Limb (tissue), 2 donors: ENCODE results near the gene TRIM33.

Source experiments
- DNase-seq, 2 donors: peaks; one replicate each; pipeline ENCODE4 v3.0.0-alpha.2; 2016; ENCODE audit errors: extremely low spot score in 2 of 2

Gene TRIM33

DNA sequence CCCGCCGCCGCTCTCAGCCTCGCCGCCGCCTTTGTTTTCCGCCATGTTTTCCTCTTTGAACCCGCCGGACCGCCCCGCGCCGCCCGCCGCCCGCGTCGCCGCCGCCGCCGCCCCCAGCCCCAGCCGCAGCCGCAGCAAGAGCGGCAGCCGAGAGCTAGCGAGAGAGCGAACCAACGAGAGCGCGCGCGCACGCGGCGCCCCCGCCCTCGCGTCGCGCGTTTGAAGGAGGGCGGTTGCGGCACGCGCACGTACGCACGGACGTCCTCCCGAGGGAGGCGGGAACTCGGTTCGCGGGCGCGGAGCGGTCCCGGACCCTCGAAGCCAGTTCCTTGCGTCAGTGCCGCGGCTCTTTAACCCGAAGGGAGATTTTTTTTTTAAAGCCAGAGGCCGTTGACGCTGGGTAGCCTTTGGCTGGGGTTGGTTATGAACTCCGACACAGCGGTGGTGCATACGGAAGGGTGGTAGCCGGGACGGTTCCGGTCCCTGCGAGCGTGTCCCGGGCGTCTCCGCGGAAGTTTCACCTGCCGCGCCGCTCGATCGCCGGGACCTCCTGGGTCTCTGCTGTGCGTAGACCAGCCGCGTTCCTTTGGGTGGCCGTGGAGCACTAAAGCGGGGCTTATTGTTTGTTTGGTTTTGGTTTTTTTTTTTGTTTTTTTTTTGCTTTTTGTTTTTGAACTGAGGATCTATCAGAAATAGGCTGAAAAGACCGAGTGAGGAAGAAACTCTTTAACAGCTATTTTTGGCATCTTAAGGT, at the start of gene TRIM33:
Gene TRIM33 (minus strand): TSS at position 172 of the 754 bp plus-strand sequence. CDS start 127 bp downstream, at position 45.
- DNase-seq, result peak; percentile 92 to 96

DNA sequence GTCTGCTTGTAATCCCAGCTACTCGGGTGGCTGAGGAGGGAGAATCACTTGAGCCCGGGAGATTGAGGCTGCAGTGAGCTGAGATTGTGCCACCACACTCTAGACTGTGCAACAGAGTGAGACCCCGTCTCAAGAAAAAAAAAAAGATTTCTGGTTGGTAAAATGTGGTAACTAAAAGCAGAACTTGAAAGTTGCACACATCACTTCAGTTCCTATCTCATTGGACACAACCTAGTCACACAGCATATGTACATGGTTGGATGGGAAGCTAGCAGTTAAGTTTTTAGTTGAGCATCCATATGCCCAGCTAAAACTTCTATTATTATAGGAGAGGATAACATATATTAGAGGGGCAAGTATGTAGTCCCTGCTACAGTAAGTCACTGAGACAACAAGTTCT, 48.4 kb upstream of the TRIM33 start:
- DNase-seq, result no peak

DNA sequence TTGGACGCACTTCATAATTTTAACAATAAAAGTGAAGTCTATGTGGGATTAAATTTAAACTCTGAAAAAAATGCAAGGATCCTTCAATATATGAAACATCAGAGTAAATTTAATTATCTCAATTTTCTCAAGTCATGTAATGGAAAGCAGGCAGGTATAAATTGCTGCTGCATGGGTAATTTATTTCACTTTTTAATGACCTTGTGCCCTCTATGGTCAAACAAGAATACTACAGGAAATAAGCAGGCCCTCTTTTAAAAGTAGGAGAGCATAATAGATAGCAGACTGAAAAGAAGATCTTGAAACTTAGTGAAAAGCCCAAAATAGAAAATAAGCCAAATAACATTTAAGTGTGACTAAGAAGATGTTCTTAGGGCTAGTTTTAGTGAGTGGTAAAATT, 47.5 kb upstream of the TRIM33 start:
- DNase-seq, result no peak

DNA sequence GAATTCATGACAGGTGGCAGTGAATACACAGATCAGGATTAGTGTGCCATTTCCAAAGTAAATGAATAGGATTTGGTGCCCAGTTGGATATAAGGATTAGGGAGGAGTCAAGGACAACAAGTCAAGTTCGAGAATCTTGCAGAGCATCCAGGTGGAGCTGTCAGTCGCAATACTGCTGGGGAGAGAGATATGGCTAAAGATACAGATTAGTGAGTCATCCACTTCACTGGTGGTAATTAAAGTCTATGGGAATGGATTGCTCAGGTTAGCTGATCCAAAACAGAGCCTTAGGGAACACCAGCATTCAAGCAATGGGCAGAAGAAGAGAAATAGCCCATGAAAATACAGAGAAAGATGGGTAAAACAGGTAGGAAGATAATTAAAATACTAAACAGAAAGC, 43.6 kb upstream of the TRIM33 start:
- DNase-seq, result no peak

DNA sequence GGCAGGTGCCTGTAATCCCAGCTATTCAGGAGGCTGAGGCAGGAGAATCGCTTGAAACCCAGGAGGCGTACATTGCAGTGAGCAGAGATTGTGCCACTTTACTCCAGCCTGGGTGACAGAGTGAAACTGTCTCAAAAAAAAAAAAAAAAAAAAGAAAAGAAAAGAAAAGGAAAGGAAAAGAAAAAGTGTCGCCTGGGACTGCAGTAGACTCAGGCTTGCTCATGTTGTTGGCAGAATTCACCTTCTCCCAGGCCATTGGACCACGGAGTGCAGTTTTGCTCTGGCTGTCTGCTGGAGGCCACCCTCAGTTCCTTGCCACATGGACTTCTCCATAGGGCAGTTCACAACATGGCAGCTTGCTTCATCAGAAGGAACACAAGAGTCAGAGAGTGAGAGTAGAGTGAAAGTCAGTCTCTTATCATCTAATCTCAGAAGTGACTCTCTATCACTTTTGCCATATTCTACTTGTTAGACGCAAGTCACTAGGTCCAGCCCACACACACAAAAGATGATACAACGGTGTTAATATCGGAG, 41.2 kb upstream of the TRIM33 start:
- DNase-seq, result no peak

DNA sequence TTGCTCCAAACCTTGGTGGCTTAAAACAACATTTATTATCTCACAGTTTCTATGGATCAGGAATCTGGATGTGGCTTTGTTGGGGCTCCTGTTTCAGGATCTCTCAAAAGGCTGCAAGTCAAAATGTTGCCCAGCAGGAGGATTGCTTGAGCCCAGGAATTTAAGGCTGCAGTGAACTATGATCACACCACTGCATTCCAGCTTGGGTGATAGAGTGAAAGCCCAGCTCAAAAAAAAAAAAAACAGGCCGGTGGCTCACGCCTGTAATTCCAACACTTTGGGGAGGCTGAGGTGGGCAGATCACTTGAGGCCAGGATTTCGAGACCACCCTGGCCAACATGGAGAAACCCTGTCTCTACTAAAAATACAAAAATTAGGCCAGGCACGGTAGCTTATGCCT, 40.4 kb upstream of the TRIM33 start:
- no peak for DNase-seq

DNA sequence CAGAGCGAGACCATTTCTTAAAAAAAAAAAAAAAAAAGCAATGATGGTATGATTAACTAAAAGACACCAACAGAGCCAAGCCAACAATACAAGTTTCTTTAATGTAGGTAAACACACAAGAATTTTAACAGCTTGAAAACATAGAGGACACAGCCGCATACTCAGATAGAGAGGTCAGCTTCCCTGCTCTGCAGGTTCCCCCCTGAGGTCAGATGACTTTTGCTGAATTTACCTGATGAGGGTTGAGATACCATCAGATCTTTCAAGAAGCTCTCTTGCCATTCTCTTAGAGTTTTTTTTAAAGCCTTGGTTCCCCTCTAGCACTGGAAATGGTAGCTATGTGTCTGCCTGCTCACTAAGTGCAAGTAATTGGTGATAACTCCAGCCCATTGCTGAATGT, 39.3 kb upstream of the TRIM33 start:
- no peak for DNase-seq

DNA sequence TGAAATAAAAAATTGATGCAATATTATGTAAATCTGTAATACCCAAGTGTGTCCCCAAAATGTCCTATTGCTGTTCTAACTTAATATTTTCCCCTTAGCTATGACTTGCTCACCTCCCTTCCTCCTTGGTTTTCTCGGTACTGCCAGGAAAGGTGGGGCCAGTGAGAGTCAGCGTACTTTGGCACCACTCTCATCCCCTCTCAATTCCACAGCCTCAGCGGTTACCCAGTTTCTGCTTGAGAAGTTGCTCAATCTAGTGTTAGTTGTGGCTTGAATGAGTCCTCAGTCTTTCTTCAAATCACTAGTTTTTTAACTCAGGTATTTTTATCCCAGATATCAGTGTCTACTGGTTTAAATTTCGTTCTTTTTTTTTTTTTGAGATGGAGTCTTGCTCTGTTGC, 38.1 kb upstream of the TRIM33 start:
- DNase-seq, result no peak

DNA sequence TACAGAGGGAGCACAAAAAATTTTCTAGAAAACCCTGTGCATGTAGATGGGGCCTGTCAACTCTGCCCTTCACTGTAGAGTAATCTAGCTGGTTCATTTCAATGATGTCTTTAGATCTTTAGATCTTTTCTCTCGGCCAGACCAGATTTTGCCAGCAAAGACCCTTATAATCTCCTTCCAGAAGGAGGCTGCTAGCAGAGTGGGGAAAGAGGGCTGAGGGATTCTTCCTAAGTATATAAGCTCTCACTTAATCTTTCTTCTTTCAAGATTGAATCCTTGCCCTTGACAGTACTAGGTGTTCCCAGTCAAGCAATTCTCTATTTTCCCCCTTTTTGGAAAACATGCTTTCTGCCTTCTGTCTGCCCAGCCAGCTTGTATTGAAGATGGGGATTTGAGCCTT, 36.1 kb upstream of the TRIM33 start:
- no peak for DNase-seq

DNA sequence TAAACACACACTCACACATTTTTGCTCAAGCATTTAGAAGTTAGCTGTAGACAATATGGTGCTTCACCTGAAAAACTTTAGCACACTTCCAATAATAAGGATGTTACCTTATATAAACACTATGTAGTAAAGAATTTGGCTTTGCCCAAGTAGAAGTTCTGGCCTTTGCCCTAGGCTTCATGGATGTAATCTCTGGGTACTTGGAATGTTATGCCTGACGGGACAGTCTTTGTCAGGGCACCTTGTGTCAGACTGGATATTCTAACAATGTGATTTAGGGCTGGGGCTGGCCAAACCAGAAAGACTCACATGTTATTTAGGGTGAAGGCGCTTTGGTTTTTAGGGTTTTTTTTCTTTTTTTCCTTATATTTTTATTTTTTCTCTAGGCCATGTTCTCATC, 34.8 kb upstream of the TRIM33 start:
- no peak for DNase-seq

DNA sequence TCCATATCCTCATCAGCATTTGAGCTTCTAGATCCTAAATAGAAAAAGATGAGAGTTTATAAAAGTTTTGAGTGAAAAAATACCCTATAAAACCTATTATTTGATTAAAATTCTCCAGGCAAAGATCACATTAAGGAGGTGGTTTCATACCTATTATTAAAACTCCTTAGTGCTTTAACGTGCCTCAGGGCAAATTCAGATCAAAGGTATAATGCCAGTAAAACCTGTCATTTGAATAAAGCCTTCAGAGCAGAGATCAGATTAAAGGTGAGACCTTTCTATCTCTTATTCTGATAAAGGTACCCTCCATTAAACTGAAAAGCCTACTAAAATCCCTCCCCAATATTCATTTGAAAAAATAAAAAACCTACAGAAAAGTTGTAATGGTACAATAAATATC, 34.3 kb upstream of the TRIM33 start:
- no peak for DNase-seq

DNA sequence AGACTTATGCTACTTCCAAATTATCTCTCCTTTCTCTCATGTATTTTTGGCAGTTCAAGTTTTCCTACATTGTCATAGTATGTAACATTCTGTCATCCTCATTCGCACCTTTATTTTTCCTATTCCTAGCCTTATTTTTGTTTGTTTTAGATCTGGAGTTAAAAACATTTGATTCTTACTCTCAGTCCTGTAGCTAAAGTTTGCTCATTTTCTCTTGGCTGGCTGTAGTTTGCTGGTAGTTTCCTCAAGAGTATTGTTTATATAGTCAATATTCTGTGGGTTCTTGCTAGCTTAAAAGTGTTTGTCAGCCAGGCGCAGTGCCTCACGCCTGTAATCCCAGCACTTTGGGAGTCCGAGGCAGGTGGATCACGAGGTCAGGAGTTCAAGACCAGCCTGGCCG, 29.8 kb upstream of the TRIM33 start:
- DNase-seq, result no peak

DNA sequence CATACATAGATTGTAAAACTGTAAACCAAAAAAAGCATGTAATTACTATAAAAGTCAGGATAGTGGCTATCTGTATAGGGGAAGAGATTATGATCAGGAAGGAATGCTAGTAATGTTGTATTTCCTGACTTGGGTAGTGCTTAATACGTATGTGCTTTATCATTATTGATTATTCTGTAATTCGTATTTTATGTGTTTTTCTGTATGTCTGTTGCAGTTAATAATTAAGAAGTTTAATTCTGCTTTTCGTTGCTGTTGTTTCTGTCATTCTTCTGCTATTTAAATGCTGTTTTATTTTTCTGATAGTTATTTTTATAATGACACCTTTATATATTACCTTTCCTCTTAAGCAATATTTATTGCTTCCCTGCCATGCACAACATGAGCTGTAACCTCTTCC, 29.3 kb upstream of the TRIM33 start:
- DNase-seq, result no peak

DNA sequence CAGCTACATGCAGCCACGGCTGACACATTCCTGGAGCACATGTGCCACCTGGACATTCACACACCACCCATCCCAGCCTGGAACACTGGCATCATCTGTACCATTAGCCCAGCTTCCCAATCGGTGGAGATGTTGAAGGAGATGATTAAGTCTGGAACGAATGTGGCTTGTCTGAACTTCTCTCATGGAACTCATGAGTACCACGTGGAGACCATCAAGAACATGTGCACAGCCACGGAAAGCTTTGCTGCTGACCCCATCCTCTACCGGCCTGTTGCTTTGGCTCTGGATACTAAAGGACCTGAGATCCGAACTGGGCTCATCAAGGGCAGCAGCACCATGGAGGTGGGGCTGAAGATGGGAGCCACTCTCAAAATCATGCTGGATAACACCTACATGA, 25.0 kb upstream of the TRIM33 start:
- no peak for DNase-seq

DNA sequence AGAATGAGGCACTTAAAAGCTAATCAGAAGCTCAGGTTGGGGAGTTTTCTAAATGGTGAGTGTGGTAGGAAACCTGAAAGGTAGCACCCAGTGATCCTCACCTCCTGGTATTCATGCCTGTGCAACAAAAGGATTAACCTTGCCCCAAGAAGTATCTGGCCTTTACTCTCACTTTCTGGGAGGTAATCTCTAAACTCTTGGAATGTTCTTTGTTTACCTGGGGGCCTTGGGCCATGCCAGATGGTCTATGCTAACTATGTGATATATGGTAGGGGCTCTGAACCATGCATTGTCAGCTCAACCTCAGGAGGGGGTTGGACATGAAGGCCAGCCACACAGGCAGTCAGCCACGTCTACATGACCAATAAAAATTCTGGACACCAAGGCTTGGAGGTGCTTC, 24.4 kb upstream of the TRIM33 start:
- no peak for DNase-seq

DNA sequence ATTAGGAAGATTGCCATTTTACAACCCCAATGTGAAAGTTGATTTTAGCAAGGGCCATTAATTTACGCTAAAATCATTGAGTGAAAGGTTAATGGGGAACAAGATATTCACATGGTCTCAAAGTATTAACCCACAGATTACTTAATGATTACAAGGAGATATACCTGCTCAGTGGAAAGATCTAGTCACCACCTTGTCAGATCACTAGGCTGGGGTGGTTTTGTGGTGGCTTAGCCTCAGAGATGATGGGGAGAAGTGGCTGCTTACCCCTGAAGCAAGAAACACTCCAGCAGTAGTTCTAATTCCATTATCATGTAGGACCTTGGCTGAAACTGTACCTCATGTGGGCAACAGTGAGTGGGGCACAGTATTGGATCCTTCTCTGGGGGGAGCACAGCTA, 20.1 kb upstream of the TRIM33 start:
- DNase-seq, result no peak

DNA sequence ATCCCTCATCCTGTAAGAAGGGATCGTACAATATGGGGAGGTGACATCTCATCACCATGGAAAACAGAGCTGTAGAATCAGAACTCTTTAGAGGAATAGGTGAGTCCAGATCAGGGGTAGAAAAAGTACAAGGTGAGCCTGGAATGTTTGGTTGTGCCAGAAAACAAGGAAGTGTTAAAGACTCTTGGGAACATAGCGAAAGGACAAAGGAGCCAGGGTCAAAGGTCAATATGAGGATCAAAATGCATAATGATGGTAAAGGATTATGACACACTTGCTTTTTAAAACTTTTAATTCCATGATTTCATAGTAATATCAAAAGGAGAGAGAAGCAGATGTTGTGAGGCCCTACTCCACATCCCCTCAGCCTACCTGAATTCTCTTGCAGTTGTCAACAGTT, 19.2 kb upstream of the TRIM33 start:
- no peak for DNase-seq

DNA sequence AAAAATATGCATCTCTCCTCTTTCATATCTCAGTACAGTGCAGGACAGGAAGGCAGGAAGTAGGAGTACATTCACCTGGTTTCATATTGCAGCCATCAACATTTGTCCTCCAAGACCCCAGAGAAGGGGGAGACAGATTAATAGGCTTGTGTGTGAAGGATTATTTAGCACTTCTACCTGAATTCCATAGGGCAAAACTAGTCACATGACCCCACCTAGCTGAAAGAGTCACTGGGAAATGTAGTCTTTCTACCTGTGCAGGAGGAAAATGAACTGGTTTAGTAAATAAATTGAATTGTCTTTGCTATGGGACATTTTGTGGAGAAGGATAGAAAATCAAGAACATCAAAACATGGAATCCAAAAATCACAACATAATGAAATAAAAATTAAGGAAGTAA, 13.9 kb upstream of the TRIM33 start:
- DNase-seq, result no peak

DNA sequence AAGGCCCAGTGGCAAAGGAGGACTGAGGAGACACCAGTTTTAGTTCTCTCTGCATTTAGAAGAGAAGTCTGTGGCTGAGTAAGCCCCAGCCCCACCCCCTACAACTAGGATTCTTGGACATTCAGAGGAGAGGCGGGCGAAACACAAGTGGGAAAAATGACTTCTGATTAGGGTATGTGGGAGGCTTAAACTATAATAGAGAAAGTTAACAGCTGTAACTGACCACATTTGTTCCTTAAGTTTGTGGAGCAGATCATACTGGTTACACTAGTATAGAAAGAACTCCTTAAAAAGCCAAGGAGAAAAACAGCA, 11.2 kb upstream of the TRIM33 start:
- DNase-seq, result no peak

DNA sequence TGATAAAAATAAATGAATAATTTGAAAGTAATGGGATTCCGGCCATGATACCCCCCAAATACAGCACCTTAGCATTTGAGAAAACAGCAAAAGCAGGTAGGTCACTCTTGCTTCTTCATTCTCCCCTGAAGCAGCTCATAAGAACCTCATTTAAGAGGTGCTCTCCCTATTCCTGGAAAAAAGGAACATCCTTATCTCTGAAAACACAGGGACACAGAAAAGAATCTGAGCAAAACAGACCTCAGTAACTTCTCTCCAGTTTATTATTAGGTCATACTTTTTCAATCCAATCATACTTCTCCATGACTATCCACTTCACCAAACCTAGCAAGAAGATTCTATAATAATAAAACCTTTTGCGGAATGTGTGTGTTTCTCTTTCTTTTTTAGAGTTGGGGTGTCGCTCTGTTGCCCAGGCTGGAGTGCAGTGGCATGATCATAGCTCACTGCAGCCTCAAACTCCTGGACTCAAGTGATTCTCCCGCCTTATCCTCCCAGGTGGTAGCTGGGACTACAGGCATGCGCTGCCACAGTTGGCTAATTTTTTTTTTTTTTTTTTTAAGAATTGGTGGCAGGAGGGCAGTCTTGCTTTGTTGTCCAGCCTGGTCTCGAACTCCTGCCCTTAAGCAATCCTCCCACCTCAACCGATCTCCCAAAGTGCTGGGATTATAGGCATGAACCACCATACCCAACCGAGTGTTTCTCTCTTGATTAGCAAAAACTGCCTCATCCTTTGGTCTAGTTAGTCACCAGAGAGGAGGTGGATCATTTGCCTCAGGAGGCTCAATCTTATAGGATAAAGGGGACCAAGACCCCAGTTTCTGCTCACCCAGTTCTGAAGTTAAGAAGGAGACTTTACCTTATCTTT, 10.6 kb upstream of the TRIM33 start:
- no peak for DNase-seq

DNA sequence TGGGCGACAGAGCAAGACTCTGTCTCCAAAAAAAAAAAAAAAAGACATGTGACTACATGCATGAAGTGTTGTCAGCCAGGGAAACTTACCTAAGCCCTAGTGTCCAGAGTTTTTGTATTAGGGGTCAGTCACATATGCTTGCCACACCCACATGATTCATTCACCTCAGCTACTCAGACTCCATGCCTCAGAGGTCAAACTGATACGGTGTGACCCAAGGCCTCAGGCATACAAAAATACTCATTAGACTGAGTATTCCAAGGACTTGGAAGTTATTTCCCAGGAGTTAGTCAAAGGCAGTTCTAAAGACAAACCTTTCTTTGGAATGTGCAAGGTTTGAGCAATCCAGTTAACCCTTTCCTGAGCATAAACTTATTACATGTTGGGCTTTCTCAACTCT, 6.3 kb upstream of the TRIM33 start:
- no peak for DNase-seq

DNA sequence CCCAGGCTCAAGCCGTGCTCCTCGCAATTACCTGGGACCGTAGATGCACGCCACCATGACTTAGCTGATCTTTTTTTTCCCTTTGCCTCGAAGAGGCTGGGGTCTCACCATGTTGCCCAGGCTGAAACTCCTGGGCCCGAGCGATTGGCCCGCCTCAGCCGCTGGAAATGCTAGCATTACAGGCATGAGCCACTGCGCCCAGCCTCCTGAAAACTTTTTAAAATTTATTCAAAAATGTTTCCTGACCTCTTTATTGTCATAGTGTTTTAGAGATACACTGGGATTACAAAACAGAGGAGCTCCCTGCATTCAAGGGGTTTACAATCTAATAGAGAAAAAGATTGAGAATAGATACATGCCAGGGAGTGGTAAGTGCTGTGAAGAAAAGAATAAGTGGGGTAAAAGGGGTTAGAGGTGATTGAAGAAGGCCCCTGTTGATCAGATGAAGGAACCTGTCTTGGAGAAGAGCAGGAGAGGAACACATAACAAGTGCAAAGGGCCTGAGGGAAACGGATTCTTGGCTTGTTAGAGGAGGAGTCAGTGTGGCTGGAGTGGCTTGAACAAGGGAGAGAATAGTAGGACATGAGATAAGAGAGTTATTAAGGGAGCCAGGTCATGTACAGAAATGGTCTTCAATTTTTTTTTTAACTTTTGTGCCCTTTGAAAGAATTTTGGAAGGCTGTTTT, 1.7 kb upstream of the TRIM33 start:
- no peak for DNase-seq
